ENCODE data around the gene MRPL12.
"Not testable (repeated sequence)": the region's sequence is repeated elsewhere in the genome, so short reads cannot be mapped to it uniquely, and the experiment has no call there.

MRPL12 gene

GRCh38 chr17:81717766-81718089, 14.6 kb downstream of the MRPL12 start:
- DNase-seq: no peak

DNA sequence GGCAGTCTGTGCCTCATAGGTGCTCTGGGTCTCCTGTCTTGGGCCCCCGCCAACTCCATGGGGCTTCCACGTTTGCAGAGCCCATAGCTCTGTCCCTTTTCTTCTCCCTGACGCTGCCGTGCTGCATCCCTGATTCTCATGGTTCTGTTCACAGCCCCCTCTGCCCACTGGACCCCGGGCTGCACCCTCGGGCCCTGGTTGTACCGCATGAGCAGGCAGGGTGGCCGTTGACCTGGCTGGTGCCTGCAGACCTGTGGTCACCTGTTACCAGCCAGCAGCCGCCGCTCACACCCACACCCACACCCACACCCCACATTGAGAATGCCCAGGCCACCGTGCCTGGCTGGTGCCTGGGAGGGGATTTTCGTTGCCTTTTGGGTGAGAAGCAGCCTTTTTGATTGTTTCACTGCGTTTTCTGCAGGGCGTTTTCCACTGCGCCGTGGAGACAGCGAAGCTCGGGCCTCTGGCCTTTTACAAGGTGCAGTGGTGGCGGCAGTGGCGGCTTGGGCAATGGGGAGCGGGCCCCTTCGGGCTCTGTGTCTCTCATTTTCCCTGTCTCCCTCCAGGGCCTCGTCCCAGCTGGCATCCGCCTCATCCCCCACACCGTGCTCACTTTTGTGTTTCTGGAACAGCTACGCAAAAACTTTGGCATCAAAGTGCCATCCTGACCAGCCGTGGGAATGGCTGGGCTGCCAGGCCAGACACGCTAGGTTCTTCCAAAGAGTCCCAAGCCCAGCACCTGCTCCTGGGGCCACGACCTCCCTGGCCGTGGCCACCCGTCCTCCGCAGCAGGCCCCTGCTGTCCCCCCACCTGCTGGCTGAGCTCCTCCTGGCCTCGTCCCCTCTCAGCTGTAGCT, 16.5 kb downstream of the MRPL12 start:
- no peak for DNase-seq

- no peak for DNase-seq
These were observed 17.3 kb downstream of the MRPL12 start for GRCh38 chr17:81720267-81721071.

GRCh38 chr17:81722184-81723120, 19.3 kb downstream of the MRPL12 start:
- DNase-seq: no peak

DNA sequence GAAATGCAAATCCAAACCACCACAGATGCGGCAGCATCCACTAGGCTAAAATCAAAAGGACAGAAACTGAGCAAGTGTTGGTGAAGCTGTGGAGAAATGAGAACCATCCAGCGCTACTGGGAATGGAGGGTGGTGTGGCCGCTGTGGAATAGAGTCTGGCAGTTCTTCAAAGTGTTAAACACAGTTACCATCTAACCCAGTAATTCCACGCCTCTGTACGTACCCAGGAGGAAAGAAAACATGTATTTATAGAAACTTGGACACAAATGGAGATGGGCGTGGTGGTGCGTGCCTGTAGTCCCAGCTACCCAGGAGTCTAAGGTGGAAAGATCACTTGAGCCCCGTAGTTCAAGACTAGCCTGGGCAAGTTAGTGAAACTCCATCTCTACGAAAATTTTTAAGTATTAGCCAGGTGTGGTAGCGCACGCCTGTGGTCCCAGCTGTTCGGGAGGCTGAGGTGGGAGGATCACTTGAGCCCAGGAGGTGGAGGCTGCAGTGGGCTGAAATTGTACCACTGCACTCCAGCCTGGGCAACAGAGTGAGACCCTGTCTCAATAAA, 20.6 kb downstream of the MRPL12 start:
- DNase-seq: no peak

- no peak for DNase-seq
These were observed 22.3 kb downstream of the MRPL12 start for GRCh38 chr17:81725439-81725838.

- DNase-seq: no peak
These were observed 22.8 kb downstream of the MRPL12 start for GRCh38 chr17:81726004-81726403.

GRCh38 chr17:81727324-81728031, 24.3 kb downstream of the MRPL12 start:
- no peak for DNase-seq

DNA sequence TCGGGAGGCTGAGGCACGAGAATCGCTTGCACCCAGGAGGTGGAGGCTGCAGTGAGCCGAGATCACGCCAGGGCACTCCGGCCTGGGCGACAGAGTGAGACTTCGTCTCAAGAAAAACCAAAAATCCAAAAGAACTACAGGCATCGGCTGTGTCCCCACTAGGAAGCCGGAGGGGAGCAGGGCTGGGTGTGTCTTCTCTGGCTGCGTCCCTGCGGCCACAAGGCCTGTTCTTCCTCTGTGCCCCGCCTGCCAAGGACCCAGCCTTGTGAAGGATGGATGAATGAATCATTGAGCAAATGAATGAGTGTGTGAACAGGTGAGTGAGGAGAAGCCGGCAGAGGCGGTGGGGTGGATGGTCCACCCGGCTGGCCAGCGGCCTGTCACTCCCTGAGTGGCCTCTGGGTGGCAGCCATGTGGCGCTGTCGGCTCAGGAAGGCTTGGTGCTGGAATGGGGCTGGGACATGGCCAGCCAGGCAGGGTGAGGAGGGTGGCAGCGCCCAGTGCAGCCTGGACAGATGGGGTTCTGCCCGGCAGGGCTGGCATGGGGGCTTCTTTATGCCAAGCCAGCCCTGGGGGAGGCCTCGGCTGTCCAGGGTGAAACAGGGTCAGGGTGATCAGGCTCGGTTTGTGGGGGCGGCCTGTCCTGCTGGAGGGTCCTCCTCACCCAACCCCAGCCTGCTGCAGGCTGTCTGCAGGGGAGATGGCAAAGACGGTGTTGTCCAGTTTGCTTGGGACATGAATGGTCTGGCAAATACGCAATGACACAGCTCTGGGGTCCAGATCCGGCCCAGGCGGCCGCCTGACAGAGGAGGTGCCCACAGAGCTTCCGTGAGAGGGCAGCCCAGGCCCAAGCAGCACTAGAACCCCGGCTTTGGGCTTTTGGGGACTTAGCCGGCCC, 30.6 kb downstream of the MRPL12 start:
- DNase-seq: peak; percentile 60

- DNase-seq: no peak
These were observed 31.5 kb downstream of the MRPL12 start for GRCh38 chr17:81734405-81735263.

- DNase-seq: peak; percentile 58
These were observed 32.3 kb downstream of the MRPL12 start for GRCh38 chr17:81735264-81736102.

GRCh38 chr17:81737947-81738800, 35.0 kb downstream of the MRPL12 start:
- DNase-seq: no peak

- no peak for DNase-seq
These were observed 35.7 kb downstream of the MRPL12 start for GRCh38 chr17:81738801-81739393.

DNA sequence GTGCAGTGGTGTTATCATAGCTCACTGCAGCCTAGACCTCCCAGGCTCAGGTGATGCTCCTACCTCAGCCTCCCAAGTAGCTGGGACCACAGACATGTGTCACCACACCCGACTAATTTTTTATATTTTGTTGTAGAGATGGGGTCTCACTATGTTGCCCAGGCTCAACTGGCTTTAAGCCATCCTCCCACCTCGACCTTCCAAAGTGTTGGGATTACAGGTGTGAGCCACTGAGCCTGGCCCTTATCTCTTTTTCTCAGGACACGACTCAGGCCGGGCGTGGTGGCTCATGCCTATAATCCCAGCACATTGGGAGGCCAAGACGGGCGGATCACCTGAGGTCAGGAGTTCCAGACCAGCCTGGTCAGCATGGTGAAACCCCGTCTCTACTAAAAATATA, 36.4 kb downstream of the MRPL12 start:
- not testable (repeated sequence) for DNase-seq

DNA sequence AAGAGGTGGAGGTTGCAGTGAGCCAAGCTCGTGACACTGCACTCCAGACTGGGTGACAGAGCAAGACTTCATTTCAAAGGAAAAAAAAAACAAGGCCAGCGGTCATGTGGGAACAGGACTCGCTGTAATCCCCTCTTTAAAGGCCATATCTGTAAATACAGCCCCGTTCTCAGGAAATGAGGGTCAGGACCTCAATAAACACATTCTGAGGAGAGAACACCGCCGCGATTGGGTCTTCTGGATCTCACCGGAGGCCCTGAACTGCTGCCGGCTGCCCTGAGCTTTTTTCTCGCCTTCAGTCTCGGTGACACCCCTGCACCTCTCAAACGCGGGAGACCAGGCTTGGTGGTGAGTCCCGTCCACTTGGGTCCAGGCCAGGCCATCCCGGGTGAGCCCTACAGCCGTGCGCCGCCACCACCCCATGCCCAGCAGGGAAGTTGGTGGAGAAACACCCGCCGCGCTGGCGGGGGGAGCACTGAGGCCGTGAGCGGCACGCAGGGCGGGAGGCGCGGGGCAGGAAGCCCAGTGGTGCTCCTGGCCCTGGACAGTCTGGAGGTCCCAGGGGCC, 37.3 kb downstream of the MRPL12 start:
- no peak for DNase-seq

DNA sequence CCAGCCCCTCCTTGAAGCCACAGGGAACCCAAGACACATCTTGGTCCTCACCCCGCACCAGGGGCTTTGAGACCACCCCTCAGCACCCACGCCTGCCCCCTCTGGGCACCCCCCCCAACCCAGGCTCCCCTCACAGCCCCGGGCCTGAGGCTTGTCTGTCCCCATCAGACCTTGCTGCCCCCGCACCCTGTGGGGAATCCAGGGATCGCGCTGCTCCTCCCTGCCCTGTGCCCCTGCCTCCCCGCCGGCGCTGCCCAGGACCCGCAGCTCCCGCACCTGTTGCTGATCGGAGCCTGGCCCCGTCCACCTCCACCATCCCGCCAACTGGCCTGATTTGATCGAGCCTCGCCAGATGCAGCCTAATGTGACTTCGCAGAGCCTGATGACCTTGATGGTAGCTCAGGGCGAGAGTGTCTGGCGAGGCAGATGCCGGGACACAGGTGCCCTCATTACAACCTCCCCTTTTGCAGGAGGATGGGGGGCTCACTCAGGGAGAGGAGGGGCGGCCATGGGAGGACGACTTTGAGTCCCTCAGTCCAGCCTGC, 38.0 kb downstream of the MRPL12 start:
- no peak for DNase-seq
